HepG2 (cell line): ENCODE measurements around the gene UMPS. TPM values are rescaled to one million over a fixed set of nuclear protein-coding genes. Genes with fewer than 3 reads are reported as not detected.

Experiments
- HNRNPLL ChIP-seq: fragments of 200-400 bp; formaldehyde crosslinking; IDR thresholded peaks from 2 replicates; pipeline ENCODE4 v1.6.1; 2017; ENCODE audit warnings: mild to moderate bottlenecking, low read depth, low read length; ENCODE audit not compliant: poor library complexity, severe bottlenecking
- KAT7 ChIP-seq: IDR thresholded peaks from 2 replicates; pipeline ENCODE4 v1.6.1; 2018; ENCODE audit warnings: borderline replicate concordance, missing compliant biosample characterization
- MED13 ChIP-seq: sonication (generic); formaldehyde crosslinking; IDR thresholded peaks from 2 replicates; pipeline ENCODE4 v1.5.0; 2020; ENCODE audit warnings: missing genetic modification reagents
- NCOA1 ChIP-seq: sonication (generic); formaldehyde crosslinking; IDR thresholded peaks from 2 replicates; pipeline ENCODE4 v1.9.0; 2021; ENCODE audit warnings: missing genetic modification reagents
- REXO4 ChIP-seq: sonication (generic); formaldehyde crosslinking; IDR thresholded peaks from 2 replicates; pipeline ENCODE4 v1.8.0; 2022; ENCODE audit warnings: missing genetic modification reagents, mild to moderate bottlenecking, borderline replicate concordance
- RXRA ChIP-seq: sonication (generic); formaldehyde crosslinking; IDR thresholded peaks from 2 replicates; pipeline ENCODE4 v1.5.1; 2020; ENCODE audit warnings: missing genetic modification reagents
- SPEN ChIP-seq: sonication (generic); formaldehyde crosslinking; IDR thresholded peaks from 2 replicates; pipeline ENCODE4 v1.5.1; 2020; ENCODE audit warnings: low read depth, mild to moderate bottlenecking, missing genetic modification reagents
- ZFP1 ChIP-seq: IDR thresholded peaks from 2 replicates; pipeline ENCODE4 v1.6.1; 2016
- ZNF180 ChIP-seq: sonication (generic); formaldehyde crosslinking; IDR thresholded peaks from 2 replicates; pipeline ENCODE4 v1.4.0; 2020; ENCODE audit warnings: low read depth, missing genetic modification reagents, borderline replicate concordance
- ZNF205 ChIP-seq: IDR thresholded peaks from 2 replicates; pipeline ENCODE4 v1.6.1; 2018; ENCODE audit warnings: missing biosample characterization, missing genetic modification reagents
- ZNF260 ChIP-seq: sonication (generic); formaldehyde crosslinking; IDR thresholded peaks from 2 replicates; pipeline ENCODE4 v1.4.0; 2020; ENCODE audit warnings: missing genetic modification reagents, low read depth, mild to moderate bottlenecking, borderline replicate concordance
- ZNF562 ChIP-seq: sonication (generic); formaldehyde crosslinking; IDR thresholded peaks from 2 replicates; pipeline ENCODE4 v1.8.0; 2022; ENCODE audit warnings: missing genetic modification reagents, borderline replicate concordance
- ZNF563 ChIP-seq: sonication (generic); formaldehyde crosslinking; IDR thresholded peaks from 2 replicates; pipeline ENCODE4 v1.8.0; 2022; ENCODE audit warnings: mild to moderate bottlenecking, moderate library complexity, missing genetic modification reagents
- ZNF567 ChIP-seq: sonication (generic); formaldehyde crosslinking; IDR thresholded peaks from 2 replicates; pipeline ENCODE4 v1.8.1; 2023; ENCODE audit warnings: mild to moderate bottlenecking, missing genetic modification reagents, borderline replicate concordance
- ZNF670 ChIP-seq: sonication (generic); formaldehyde crosslinking; IDR thresholded peaks from 2 replicates; pipeline ENCODE4 v1.8.0; 2022; ENCODE audit warnings: mild to moderate bottlenecking, missing genetic modification reagents, borderline replicate concordance
- ZNF713 ChIP-seq: sonication (generic); formaldehyde crosslinking; IDR thresholded peaks from 2 replicates; pipeline ENCODE4 v1.4.0; 2020; ENCODE audit warnings: mild to moderate bottlenecking, missing genetic modification reagents
- polyA plus RNA-seq, 8 experiments: library from polyadenylated mRNA; depleted of rRNA in 3 of 8; stranded (reverse) in 7 of 8; unstranded in 1 of 8; fragments of >200 nt; fragmentation: Illumina TruSeq in 4 of 8; extraction: Trizol in 4 of 8; gene quantifications; 2 replicates each; pipeline versions ENCODE4 v1.2.1 to v1.2.3, GENCODE V29; 2011 to 2016; ENCODE audit warnings: low read depth in 4 of 8, missing spikeins in 1 of 8, mixed read lengths in 1 of 8; ENCODE audit not compliant: insufficient read depth in 1 of 8
- total RNA-seq, 5 experiments: library from RNA; depleted of rRNA; stranded (reverse); fragments of >200 nt; fragmentation: Illumina TruSeq; extraction: Trizol; gene quantifications; 2 replicates each; pipeline ENCODE4 v1.2.3, GENCODE V29; 2016; ENCODE audit warnings: low read depth in 1 of 5
- TF ChIP-seq, protein P1 (sequence below): sonication (generic); formaldehyde crosslinking; IDR thresholded peaks from 2 replicates; pipeline ENCODE4 v1.4.0; 2020; ENCODE audit warnings: missing genetic modification reagents, borderline replicate concordance
- TF ChIP-seq, protein P2 (sequence below): sonication (generic); formaldehyde crosslinking; IDR thresholded peaks from 2 replicates; pipeline ENCODE4 v1.5.1; 2020; ENCODE audit warnings: missing genetic modification reagents, mild to moderate bottlenecking, borderline replicate concordance
- TF ChIP-seq, protein P3 (sequence below): sonication (generic); formaldehyde crosslinking; IDR thresholded peaks from 2 replicates; pipeline ENCODE4 v1.8.0; 2022; ENCODE audit warnings: missing genetic modification reagents, mild to moderate bottlenecking, inconsistent platforms, borderline replicate concordance
- TF ChIP-seq, protein P4 (sequence below): sonication (generic); formaldehyde crosslinking; IDR thresholded peaks from 2 replicates; pipeline ENCODE4 v1.5.0; 2020; ENCODE audit warnings: mild to moderate bottlenecking, missing genetic modification reagents, borderline replicate concordance

Gene UMPS
- total and polyA plus RNA-seq, 2 of the 13 experiments (the other 11 are each of a cell fraction or from before 2014, with no cell fraction given): 52.7 to 74.2 TPM

DNA sequence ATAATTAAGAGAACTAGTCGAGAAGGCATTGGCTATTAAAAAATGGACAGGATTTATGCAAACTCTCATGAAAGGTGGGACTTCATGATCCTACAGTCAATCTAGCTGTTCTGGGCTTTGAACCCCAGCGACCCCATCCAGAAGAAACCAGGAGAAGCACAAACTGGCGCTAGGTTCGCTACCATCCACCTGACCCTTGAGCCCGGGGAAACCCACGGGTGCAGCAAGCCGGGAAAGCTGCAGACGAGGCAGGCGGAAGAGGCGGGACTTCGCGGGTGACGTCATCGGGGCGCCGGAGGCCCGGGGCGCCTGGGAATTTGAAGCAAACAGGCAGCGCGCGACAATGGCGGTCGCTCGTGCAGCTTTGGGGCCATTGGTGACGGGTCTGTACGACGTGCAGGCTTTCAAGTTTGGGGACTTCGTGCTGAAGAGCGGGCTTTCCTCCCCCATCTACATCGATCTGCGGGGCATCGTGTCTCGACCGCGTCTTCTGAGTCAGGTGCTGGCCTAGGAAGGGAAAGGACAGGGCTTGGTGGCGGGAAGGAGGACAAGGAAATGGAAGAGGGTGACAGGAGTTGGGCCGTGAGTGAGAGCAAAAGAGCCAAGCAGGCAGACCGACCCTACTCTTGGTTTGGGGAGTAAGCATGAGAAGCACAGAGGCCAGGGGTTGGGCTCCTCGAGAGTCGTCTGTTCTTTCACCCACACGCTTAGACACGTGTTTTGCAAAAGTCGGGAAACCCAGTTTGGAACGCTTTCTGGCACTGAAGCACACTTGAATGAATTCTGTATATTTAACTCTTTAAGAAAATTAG is at the start of gene UMPS (continued):
- TF ChIP-seq, protein P1, sequence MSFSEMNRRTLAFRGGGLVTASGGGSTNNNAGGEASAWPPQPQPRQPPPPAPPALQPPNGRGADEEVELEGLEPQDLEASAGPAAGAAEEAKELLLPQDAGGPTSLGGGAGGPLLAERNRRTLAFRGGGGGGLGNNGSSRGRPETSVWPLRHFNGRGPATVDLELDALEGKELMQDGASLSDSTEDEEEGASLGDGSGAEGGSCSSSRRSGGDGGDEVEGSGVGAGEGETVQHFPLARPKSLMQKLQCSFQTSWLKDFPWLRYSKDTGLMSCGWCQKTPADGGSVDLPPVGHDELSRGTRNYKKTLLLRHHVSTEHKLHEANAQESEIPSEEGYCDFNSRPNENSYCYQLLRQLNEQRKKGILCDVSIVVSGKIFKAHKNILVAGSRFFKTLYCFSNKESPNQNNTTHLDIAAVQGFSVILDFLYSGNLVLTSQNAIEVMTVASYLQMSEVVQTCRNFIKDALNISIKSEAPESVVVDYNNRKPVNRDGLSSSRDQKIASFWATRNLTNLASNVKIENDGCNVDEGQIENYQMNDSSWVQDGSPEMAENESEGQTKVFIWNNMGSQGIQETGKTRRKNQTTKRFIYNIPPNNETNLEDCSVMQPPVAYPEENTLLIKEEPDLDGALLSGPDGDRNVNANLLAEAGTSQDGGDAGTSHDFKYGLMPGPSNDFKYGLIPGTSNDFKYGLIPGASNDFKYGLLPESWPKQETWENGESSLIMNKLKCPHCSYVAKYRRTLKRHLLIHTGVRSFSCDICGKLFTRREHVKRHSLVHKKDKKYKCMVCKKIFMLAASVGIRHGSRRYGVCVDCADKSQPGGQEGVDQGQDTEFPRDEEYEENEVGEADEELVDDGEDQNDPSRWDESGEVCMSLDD (CRISPR knock-in tag): no peak
- TF ChIP-seq ZNF205 (CRISPR knock-in tag): peak; percentile 68; the same call in 1 of the 2 replicates
- TF ChIP-seq ZFP1: no peak; the same call in 1 of the 2 replicates
- TF ChIP-seq, protein P2, sequence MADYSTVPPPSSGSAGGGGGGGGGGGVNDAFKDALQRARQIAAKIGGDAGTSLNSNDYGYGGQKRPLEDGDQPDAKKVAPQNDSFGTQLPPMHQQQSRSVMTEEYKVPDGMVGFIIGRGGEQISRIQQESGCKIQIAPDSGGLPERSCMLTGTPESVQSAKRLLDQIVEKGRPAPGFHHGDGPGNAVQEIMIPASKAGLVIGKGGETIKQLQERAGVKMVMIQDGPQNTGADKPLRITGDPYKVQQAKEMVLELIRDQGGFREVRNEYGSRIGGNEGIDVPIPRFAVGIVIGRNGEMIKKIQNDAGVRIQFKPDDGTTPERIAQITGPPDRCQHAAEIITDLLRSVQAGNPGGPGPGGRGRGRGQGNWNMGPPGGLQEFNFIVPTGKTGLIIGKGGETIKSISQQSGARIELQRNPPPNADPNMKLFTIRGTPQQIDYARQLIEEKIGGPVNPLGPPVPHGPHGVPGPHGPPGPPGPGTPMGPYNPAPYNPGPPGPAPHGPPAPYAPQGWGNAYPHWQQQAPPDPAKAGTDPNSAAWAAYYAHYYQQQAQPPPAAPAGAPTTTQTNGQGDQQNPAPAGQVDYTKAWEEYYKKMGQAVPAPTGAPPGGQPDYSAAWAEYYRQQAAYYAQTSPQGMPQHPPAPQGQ (CRISPR knock-in tag): no peak
- no peak for TF ChIP-seq REXO4 (CRISPR knock-in tag)
- no peak for TF ChIP-seq ZNF562
- no peak for TF ChIP-seq MED13
- TF ChIP-seq HNRNPLL: peak; percentile 62
- peak; percentile 71 for TF ChIP-seq KAT7
- no peak for TF ChIP-seq ZNF567 (CRISPR knock-in tag)
- 0 out of 2 replicates have a peak, but pooled peaks have one; percentile 14 for TF ChIP-seq ZNF563 (CRISPR knock-in tag)
- TF ChIP-seq, protein P3, sequence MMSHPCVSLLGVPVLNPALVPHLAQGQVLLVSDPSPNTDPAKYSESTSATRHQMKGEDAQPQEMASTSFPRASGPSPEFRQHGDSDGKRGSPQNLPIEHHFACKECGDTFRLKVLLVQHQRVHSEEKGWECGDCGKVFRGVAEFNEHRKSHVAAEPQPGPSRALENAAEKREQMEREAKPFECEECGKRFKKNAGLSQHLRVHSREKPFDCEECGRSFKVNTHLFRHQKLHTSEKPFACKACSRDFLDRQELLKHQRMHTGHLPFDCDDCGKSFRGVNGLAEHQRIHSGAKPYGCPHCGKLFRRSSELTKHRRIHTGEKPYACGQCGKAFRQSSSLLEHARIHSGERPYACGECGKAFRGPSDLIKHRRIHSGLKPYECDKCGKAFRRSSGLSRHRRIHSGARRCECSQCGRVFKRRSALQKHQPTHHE (CRISPR knock-in tag): peak; percentile 65; the same call in 1 of the 2 replicates
- peak; percentile 94 for TF ChIP-seq SPEN (CRISPR knock-in tag)
- no peak for TF ChIP-seq ZNF713 (CRISPR knock-in tag)
- TF ChIP-seq ZNF670 (CRISPR knock-in tag): peak; percentile 74; the same call in 1 of the 2 replicates
- peak; percentile 41; the same call in 1 of the 2 replicates for TF ChIP-seq NCOA1 (CRISPR knock-in tag)
- TF ChIP-seq ZNF260: no peak
- TF ChIP-seq ZNF180: 0 out of 2 replicates have a peak, but pooled peaks have one; percentile 42
- TF ChIP-seq, protein P4, sequence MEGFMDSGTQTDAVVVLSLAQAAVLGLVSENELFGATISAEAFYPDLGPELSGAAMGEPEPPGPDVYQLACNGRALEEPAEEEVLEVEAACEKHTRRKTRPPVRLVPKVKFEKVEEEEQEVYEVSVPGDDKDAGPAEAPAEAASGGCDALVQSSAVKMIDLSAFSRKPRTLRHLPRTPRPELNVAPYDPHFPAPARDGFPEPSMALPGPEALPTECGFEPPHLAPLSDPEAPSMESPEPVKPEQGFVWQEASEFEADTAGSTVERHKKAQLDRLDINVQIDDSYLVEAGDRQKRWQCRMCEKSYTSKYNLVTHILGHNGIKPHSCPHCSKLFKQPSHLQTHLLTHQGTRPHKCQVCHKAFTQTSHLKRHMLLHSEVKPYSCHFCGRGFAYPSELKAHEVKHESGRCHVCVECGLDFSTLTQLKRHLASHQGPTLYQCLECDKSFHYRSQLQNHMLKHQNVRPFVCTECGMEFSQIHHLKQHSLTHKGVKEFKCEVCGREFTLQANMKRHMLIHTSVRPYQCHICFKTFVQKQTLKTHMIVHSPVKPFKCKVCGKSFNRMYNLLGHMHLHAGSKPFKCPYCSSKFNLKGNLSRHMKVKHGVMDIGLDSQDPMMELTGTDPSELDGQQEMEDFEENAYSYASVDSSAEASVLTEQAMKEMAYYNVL (CRISPR knock-in tag): no peak
- peak; percentile 77 for TF ChIP-seq RXRA (CRISPR knock-in tag)
